HuH-7 (cell line): ENCODE data around the gene RARS2.
"Not testable (repeated sequence)": the region's sequence is repeated elsewhere in the genome, so short reads cannot be mapped to it uniquely, and the experiment has no call there.

Experiments
- DNase-seq: peaks from one replicate; pipeline ENCODE4 v3.0.0; 2011; ENCODE audit warnings: low spot score

RARS2 gene

DNA sequence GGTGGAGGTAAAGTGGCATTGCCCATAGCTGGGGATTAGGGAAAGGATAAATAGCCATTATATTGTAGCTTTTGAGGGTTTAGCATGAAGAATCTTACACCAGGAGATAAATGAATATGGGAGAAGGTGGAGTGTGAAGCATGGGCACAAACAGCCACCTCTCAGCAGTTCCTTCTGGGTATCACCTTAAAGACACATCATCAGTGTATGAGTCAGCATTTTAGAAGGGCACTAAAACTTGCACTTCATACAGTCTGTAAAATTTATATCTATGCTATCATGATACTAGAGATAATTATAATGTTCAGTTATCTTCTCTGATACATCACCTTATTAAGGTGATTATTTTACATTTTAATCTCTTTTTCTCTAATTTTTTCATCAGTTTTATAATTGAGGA, 91.7 kb downstream of the RARS2 start:
- DNase-seq: no peak

DNA sequence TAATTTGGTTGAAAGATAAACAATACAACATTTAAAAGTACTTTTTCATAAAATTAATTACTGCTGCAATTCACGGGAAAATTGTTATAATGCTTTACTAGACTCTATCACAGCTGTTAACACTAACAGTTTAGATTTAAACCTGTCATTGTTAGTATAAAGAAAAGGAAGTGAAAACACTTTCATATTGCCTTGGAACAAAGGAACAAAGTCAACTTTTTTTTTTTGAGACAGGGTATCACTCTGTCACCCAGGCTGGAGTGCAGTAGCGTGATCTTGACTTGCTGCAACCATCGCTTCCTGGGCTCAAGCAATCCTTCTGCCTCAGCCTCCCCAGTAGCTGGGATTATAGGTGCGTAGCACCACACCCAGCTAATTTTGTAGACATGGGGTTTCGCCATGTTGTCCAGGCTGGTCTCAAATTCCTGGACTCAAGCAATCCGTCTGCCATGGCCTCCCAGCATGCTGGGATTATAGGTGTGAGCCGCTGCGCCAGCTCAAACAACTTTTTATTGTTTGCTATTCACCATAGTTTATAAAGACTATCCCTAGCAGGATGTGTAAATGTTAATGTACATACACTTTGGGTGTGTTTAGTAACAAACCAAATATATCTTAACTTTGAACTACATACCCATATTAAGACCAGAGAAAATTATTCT, 94.9 kb downstream of the RARS2 start:
- no peak for DNase-seq

DNA sequence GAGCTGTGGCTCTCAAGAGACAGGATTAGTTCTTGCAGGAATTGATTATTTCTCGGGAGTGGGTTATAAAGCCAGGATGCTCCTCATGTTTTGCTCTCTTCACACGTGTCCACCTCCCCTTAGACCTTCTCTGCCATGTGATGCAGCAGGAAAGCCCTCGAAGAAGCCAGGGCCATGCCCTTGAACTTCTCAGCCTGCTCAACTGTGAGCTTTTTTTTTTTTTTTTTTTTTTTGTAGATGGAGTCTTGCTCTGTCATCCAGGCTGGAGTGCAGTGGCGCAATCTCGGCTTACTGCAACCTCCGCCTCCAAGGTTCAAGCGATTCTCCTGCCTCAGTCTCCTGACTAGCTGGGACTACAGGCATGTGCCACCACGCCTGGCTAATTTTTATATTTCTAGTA, 100.5 kb downstream of the RARS2 start:
- not testable (repeated sequence) for DNase-seq

DNA sequence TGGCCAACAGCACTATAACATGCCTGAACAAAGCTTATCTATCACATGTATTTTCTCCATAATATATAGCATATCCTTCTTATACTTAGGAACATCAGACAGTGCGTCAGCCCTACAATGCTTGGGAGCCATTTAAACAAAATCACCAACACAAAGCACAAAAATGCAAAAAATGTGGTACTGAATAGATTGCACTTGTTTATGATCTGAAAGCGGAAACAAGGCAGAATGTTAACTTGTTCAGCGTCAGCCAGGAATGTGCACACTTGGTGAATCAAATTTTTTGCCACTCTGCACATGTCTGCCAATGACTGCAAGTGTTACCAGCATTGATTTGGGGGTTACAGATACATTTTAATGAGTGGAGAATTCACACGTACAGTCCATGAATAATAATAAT, 102.2 kb downstream of the RARS2 start:
- no peak for DNase-seq

DNA sequence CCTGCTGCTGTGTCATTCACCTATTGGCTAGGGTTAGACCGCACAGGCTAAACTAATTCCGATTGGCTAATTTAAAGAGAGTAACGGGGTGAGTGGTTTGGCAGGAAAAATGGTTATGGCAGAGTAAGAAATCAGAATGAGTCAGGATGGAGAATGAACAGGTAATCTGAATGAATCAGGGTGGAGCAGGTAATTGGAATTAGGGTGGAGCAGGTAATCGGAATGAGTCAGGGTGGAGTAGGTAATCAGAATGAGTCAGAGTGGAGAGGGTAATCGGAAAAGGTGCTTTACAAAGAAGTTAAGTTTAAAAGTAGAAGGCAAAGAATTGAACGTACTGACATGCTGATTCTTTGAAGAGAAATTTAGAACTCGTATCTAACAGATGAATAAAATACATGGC, 105.3 kb downstream of the RARS2 start:
- DNase-seq: no peak

DNA sequence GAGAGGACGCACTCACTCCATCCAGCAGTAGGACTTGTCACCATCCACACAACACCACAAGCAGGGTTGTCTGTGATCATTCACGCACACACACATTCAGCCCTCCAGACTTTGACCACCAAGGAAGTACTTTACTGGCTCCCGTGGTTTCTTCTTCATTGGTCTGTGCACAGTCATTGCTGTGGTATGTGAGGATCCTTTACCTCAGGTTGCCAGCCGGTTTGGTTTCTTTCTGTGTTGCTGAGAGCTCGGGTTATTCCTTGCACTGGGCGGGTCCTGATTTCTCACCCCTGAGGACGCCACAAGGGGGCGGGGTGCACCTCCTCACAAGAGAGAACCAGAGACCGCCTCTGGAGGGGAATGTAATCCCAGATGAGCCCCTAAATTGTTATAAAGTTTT, 105.9 kb downstream of the RARS2 start:
- DNase-seq: no peak

DNA sequence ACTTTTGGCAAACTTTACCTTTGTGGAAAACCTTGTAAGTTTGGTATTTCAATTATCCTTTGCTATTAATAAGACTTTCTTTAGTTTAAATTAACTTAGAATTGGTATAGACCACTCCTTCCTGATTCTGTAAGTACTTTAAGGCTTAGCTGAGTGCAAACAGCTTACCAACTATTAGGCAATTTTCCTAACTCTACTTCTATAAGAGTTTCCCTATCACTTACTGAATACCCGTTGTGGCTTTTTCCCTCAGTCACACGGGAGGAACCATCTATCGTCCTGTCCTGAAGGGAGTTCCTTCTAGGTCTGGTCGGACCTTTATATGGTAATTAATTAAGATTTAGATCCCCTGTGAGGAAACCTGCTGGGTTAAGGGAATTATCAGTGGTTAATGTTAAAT, 107.4 kb downstream of the RARS2 start:
- DNase-seq: no peak

DNA sequence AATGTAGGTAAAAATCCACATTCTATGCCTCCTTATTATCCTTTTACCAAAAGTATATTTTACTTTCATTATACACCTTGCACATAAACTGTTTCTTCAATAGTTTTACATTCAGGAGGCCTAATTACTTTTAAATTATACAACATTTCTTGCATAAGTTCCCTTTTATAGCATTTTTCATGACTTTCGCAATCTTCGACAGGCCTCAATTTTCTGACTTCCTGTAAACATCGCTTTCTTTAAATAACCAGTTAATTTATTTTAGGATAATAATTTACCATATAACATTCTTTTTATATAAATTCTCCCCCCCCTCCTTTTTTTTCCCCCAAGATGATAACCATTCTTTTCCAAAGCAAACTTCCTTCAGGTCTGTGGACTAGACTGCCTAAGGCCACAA, 107.9 kb downstream of the RARS2 start:
- no peak for DNase-seq

DNA sequence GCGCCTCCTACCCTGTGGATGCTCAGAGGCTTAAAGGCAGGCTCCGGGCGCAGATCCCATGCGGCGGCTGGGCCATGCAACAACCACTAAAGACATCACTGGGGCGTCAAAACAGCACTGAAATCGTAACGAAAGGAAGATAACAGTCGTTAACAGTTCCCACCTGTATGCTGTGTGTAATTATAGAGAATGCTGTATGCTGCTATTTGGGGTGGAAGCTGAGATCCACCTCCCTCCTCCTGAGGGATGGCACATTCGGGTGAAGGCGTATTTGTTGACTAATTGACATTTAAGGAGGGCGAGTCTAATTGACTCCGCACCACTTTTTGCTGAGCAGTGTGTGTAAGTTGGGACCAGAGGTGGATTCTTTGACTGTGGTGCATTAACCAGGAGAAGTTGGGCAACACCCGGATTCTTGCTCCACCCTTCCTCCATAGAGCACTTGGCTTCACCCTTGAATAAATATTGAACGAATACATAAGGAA, 116.3 kb downstream of the RARS2 start:
- DNase-seq: peak; percentile 43

DNA sequence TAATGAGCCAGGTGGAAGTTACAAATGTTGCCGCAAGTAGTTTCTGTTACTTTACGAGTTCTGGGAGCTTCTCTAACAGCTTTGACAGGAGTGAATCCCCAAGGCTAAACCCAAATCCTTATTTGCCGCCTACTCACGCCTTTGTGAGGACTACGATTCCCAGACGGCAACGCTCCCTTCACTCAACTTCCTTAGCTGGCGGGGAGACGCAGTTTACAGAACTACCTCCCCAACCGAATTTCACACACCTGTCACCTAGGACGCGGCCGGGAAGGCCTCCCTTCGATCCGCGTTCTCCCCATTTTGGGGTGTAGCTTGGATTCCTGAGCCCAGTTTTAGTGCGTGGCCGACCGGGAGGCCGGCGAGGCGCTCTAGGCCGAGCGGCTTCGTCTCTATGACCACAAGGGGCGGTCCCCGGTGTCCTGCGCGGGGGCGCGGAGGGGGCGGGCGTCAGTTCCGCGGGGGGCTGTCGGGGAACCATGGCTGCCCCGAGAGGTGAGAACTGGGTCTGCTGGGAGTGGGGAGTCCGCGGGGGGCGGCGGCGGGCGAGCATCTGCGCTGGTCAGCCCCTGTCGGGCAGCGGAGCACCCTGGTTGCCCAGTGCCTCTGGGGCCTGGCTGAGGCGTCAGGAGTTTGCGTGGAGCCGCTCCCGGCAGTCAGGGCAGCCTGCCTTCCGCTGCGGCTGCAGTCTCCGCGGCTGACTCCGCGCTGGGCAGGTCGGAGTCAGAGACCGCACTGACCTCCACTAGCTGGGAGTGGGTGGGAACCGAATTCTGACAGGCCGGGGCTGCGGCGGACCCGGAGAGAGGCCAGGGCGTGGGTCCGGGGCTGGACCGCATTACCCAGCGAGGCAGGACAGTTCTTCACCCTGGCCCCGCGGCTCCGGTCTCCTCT, 117.0 kb downstream of the RARS2 start, which contains the start of gene SLC35A1:
Gene SLC35A1 (plus strand): TSS at position 450 of the 894 bp plus-strand sequence. CDS start 30 bp downstream, at position 480.
- peak; percentile 83 for DNase-seq

DNA sequence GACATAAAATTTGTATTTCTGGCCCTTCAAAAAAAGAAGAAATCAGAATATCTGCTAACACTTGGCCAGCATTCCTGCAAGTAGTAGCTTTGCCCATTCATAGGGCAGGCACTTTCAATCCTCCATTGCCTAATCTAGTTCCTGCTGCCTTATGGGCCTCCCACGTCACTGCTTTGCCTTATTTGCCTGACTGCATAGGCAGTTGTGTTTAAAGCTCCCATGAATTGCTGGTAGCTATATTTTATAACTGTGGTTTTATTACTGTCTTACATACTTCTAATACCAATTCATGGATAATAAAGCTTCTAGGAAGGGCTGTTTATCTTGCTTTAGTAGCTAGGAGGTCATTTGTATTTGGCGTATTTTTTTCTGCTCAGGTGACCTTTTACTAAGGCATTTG, 124.7 kb downstream of the RARS2 start:
- DNase-seq: no peak
